Lower leg skin (tissue), 4 donors: ENCODE data around the gene SGCE. TPM values are rescaled to one million over a fixed set of nuclear protein-coding genes. Genes with fewer than 3 reads are reported as not detected.

Experiments used
- DNase-seq, 2 donors: peaks; one replicate each; pipeline ENCODE4 v3.0.0-alpha.2; 2019; ENCODE audit warnings: low spot score in 2 of 2
- H3K4me3 ChIP-seq: fragments of 200-600 bp; sonication (generic); 2 replicates; pipeline ENCODE4 v1.5.1; 2017; ENCODE audit warnings: mild to moderate bottlenecking, low read depth; ENCODE audit not compliant: poor library complexity, severe bottlenecking
- POLR2A ChIP-seq, 2 donors: fragments of 450-650 bp; IDR thresholded peaks; one replicate each; pipeline ENCODE4 v1.6.1; 2016 to 2017; ENCODE audit warnings: antibody characterized with exemption in 2 of 2, mild to moderate bottlenecking in 1 of 2, moderate library complexity in 1 of 2
- WGBS, 2 donors: methylation state at CpG; one replicate each; pipeline ENCODE4 v1.1.5; 2018; 5-methylcytosine and 5-hydroxymethylcytosine counted together
- intact Hi-C: fragments of 100-400 bp; cut with DNase I; formaldehyde crosslinking; loops from one replicate; pipeline ENCODE4 v1.15.0; 2023; ENCODE audit warnings: low total_unique reads
- total RNA-seq, 4 donors: library from RNA; depleted of rRNA; stranded (reverse); fragments of >200 nt; gene quantifications; one replicate each; pipeline ENCODE4 v1.1.0, GENCODE V29; 2016
- TF ChIP-seq, protein P1 (sequence below), 3 donors: fragments of 450-650 bp; IDR thresholded peaks; one replicate each; pipeline ENCODE4 v1.5.1; 2016; ENCODE audit warnings: antibody characterized with exemption in 3 of 3, mild to moderate bottlenecking in 3 of 3, moderate library complexity in 2 of 3

The SGCE gene
- total RNA-seq, 4 donors from 2014 or later: 9.8 to 25.7 (median 17.8) TPM

DNA sequence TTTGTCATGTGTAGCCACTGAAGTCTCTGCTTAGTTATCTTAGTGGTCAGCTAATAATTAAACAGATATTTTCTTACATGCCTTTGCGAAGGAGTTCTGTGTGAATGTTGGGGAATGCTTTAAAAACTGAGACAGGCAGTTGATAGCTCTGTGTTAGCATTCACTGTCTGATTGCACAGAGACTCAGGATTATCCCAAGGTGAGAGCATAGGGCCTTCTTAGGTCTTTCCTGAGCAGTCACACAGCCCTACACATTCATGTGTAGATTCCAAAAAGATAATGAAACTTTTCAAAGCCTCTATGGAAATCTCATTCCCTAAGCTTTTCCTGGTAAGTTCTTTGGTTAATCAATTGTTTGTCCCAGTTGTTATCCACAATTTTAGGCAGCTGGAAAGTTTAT lies 78.6 kb downstream of the SGCE start:
- DNase-seq: no peak
- intact Hi-C loops: no loop called here
- no peak overlapping the region for H3K4me3 ChIP-seq
- WGBS, 2 donors: 100% methylated on average over 1 of the region's 1 CpG
- TF ChIP-seq POLR2A (IDR thresholded peaks at IDR 0.05): no peak
- TF ChIP-seq, protein P1, sequence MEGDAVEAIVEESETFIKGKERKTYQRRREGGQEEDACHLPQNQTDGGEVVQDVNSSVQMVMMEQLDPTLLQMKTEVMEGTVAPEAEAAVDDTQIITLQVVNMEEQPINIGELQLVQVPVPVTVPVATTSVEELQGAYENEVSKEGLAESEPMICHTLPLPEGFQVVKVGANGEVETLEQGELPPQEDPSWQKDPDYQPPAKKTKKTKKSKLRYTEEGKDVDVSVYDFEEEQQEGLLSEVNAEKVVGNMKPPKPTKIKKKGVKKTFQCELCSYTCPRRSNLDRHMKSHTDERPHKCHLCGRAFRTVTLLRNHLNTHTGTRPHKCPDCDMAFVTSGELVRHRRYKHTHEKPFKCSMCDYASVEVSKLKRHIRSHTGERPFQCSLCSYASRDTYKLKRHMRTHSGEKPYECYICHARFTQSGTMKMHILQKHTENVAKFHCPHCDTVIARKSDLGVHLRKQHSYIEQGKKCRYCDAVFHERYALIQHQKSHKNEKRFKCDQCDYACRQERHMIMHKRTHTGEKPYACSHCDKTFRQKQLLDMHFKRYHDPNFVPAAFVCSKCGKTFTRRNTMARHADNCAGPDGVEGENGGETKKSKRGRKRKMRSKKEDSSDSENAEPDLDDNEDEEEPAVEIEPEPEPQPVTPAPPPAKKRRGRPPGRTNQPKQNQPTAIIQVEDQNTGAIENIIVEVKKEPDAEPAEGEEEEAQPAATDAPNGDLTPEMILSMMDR (IDR thresholded peaks at IDR 0.05): no peak

- 72 to 73% methylated on average over 2 of the region's 2 CpGs for WGBS, 2 donors
- no peak for TF ChIP-seq POLR2A (IDR thresholded peaks at IDR 0.05)
- TF ChIP-seq, protein P1 (IDR thresholded peaks at IDR 0.05): no peak
- H3K4me3 ChIP-seq: no peak overlapping the region
- intact Hi-C loops: no loop called here
- DNase-seq: no peak
Measured at GRCh38 chr7:94576316-94576715, 79.6 kb downstream of the SGCE start.

- TF ChIP-seq POLR2A (IDR thresholded peaks at IDR 0.05): no peak
- TF ChIP-seq, protein P1 (IDR thresholded peaks at IDR 0.05): no peak
Measured at GRCh38 chr7:94575646-94576045, 80.3 kb downstream of the SGCE start.

GRCh38 chr7:94571816-94572215 lies 84.1 kb downstream of the SGCE start:
- no peak overlapping the region for H3K4me3 ChIP-seq
- DNase-seq: no peak
- TF ChIP-seq, protein P1 (IDR thresholded peaks at IDR 0.05): no peak
- no peak for TF ChIP-seq POLR2A (IDR thresholded peaks at IDR 0.05)
- intact Hi-C loops: no loop called here

More at GRCh38 chr7:94575646-94576045, 80.3 kb downstream of the SGCE start:
- no peak for DNase-seq
- WGBS, 2 donors: 95 to 97% methylated on average over 2 of the region's 2 CpGs
- intact Hi-C loops: no loop called here
- H3K4me3 ChIP-seq: no peak overlapping the region

DNA sequence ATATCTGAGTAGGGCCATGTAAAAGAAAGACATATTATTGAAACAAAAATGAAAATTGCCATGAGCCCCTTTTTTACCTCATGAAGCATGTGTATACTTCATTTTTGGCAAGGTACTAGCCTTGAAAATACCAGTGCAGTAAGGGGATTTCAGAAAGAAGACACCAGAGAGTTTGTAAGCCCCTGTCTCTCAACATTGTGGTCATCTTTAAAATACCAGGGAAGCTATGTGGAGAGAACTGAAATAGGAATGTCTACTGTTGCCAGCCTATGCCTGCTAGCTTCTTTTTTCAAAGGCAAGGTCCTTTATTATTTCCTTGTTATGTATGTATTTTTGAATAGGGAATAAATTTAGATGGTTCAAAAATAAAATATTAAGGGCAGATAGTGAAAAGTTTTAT lies 88.5 kb downstream of the SGCE start:
- intact Hi-C loops: no loop called here
- no peak for DNase-seq
- H3K4me3 ChIP-seq: no peak overlapping the region
- TF ChIP-seq, protein P1 (IDR thresholded peaks at IDR 0.05): no peak
- no peak for TF ChIP-seq POLR2A (IDR thresholded peaks at IDR 0.05)

DNA sequence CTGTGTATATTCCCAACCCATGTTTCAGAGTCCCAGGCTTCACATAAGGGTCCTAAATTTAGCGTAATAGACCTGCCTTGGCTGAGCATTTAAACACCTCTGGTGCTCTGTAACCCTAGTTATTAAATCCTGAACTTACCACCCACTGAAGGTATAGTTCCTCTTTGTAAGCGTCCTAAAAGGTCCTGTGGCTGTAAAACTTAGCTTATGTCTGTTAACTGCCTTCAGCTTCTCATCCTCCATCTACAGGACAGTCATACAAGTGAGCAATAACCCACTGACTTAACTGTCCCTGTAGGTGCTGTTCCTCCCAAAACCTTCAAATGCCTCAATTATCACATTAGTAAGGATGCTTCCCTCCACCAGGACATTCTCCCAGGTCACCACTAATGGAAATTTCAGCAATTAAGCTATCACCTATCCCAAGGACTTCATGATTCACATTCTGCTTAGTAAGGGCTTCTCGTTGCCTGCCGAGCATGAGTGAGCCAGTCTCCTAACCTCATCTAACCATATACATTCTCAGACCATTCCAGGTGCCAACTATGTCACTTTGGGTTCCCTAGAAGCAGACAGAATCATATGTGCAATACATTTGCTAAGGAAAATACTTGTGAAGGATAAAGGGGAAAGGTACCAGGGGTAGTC lies 90.6 kb downstream of the SGCE start:
- TF ChIP-seq, protein P1 (IDR thresholded peaks at IDR 0.05): no peak
- no peak for TF ChIP-seq POLR2A (IDR thresholded peaks at IDR 0.05)
- intact Hi-C loops: no loop called here
- no peak for DNase-seq
- WGBS, 2 donors: 95% methylated on average over 4 of the region's 4 CpGs
- H3K4me3 ChIP-seq: no peak overlapping the region
